Progenitor cell of endocrine pancreas (in vitro differentiated cells): ENCODE results near the gene GCN1. TPM values are rescaled to one million over a fixed set of nuclear protein-coding genes. Genes with fewer than 3 reads are reported as not detected.

ENCODE experiments used
- DNase-seq: peaks from one replicate; pipeline ENCODE4 v3.0.0; 2021; ENCODE audit warnings: low spot score; ENCODE audit not compliant: unreplicated experiment
- H3K27ac Mint-ChIP-seq: 2 replicates; pipeline ENCODE4 v1.8.0; 2021; ENCODE audit warnings: mild to moderate bottlenecking, moderate library complexity, mixed read lengths
- H3K27me3 Mint-ChIP-seq: 2 replicates; pipeline ENCODE4 v1.8.0; 2021; ENCODE audit warnings: mixed read lengths
- H3K36me3 Mint-ChIP-seq: 2 replicates; pipeline ENCODE4 v1.8.0; 2022; ENCODE audit warnings: mixed read lengths; ENCODE audit not compliant: insufficient read depth
- H3K4me1 Mint-ChIP-seq: 2 replicates; pipeline ENCODE4 v1.8.0; 2021; ENCODE audit warnings: low read depth, mixed read lengths
- H3K4me3 Mint-ChIP-seq: 2 replicates; pipeline ENCODE4 v1.8.0; 2021; ENCODE audit warnings: low read depth, mild to moderate bottlenecking, moderate library complexity, mixed read lengths
- H3K9me3 Mint-ChIP-seq: 2 replicates; pipeline ENCODE4 v1.8.0; 2021; ENCODE audit warnings: low read depth, mixed read lengths
- total RNA-seq: library from RNA; stranded (reverse); gene quantifications from 2 replicates; pipeline ENCODE4 v1.2.1, GENCODE V29; 2021
- TF ChIP-seq, protein P1 (sequence below): fragments of 200-600 bp; sonication (generic); IDR thresholded peaks from one replicate; pipeline ENCODE4 v1.5.0; 2021; ENCODE audit warnings: antibody characterized with exemption, mild to moderate bottlenecking; ENCODE audit not compliant: unreplicated experiment

Gene GCN1
- total RNA-seq, 1 donor from 2014 or later = 117 TPM

DNA sequence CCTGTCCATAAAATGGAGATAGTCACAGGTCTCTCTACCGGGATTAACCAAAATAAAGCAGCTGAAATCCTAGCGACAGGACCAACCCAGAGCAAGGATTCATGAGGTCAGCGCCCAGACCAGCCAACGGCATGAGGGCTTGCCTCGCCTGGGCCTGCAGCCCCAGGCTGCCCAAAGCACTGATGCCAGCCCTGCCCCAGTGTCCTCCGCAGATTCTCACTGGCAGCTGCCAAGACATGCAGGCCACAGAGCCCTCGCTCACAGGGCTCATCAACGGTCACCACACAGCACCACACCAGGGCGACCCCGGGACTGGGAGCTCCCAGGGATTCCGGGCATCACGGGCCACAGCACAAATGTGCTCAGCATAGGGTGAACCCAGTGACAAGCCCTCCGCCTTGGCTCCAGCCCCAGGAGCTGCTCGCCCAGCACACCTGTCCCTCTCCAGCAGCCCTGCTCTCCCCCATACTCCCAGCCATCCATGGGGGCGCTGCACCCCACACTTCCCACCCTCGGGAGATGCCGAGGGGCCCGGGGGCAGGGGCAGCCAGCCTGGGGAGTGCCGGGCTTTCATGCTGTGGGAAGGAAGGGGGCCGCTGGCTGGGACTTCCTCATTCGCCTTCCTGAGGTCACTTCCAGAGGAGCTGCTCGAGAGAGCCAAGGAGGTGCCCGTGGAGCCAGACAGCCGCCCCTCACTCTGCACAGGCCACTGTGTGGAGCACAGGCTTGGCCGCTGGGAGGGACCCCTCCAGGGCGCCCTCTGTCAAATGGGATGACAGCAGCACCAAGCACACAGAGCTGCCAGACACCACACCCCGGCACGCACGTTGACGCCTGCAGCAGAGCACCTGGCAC, 92.1 kb downstream of the GCN1 start:
- H3K27ac Mint-ChIP-seq = no peak overlapping the region

DNA sequence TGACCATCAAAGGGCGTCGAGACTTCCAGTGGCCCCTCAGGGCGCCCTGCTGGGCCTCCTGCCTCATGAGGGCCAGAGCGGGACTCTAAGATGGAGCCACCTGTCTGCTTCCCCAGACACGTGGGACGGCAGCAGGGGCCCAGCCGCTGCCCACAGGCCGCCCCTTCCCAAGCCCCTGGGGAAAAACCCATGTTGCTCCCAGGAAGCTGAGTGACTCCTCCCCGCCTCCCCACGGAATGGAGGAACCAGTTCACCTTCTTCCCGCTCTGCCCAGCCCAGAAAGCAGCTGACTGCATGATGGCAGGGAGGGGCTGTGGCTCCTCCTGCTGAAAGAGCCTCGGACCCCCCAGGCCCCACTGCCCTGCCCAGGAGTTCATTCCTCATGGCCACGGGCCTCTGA, 92.9 kb downstream of the GCN1 start:
- no peaks in the 10 kb centered on the region for H3K27me3 Mint-ChIP-seq
- DNase-seq = no peak
- H3K9me3 Mint-ChIP-seq = no peaks in the 10 kb centered on the region
- peaks cover 2% of the 10 kb centered on the region for H3K4me1 Mint-ChIP-seq
- no peak overlapping the region for H3K4me3 Mint-ChIP-seq
- H3K36me3 Mint-ChIP-seq = peaks cover 2% of the 10 kb centered on the region
- TF ChIP-seq, protein P1, sequence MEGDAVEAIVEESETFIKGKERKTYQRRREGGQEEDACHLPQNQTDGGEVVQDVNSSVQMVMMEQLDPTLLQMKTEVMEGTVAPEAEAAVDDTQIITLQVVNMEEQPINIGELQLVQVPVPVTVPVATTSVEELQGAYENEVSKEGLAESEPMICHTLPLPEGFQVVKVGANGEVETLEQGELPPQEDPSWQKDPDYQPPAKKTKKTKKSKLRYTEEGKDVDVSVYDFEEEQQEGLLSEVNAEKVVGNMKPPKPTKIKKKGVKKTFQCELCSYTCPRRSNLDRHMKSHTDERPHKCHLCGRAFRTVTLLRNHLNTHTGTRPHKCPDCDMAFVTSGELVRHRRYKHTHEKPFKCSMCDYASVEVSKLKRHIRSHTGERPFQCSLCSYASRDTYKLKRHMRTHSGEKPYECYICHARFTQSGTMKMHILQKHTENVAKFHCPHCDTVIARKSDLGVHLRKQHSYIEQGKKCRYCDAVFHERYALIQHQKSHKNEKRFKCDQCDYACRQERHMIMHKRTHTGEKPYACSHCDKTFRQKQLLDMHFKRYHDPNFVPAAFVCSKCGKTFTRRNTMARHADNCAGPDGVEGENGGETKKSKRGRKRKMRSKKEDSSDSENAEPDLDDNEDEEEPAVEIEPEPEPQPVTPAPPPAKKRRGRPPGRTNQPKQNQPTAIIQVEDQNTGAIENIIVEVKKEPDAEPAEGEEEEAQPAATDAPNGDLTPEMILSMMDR = no peak
- peak overlapping the region; percentile 90 for H3K27ac Mint-ChIP-seq

More for the DNA sequence above, 92.1 kb downstream of the GCN1 start:
- Mint-ChIP-seq H3K4me1 (peaks cover 2% of the 10 kb centered on the region), H3K27me3 (no peaks in the 10 kb centered on the region), H3K36me3 (peaks cover 2% of the 10 kb centered on the region), H3K4me3 (no peak overlapping the region), H3K9me3 (no peaks in the 10 kb centered on the region)
- TF ChIP-seq, protein P1 = no peak
- DNase-seq = no peak

DNA sequence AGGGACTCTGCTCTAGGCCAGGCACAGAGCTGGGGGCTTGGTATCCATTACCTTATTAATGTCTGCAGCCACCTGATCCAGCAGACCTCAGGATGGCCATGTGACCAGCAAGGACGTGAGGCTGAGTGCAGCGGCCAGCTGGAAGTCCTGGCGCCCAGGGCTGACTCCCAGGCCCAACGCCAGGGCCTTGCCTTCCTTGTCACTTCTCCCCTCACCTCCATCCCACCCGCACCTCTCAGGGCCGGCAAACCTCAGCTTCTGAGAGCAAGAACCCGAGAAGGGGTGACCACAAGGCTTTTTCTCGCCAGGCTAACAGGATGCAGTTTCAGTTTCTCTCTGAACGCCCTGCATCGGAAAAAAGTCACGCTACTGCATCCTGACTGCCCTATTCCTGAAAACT, 93.3 kb downstream of the GCN1 start:
- peaks cover 3% of the 10 kb centered on the region for H3K36me3 Mint-ChIP-seq
- H3K4me1 Mint-ChIP-seq = peaks cover 2% of the 10 kb centered on the region
- no peak overlapping the region for H3K4me3 Mint-ChIP-seq
- no peak for DNase-seq
- H3K27me3 Mint-ChIP-seq = no peaks in the 10 kb centered on the region
- peak overlapping the region; percentile 90 for H3K27ac Mint-ChIP-seq
- H3K9me3 Mint-ChIP-seq = no peaks in the 10 kb centered on the region
- TF ChIP-seq, protein P1 = no peak

DNA sequence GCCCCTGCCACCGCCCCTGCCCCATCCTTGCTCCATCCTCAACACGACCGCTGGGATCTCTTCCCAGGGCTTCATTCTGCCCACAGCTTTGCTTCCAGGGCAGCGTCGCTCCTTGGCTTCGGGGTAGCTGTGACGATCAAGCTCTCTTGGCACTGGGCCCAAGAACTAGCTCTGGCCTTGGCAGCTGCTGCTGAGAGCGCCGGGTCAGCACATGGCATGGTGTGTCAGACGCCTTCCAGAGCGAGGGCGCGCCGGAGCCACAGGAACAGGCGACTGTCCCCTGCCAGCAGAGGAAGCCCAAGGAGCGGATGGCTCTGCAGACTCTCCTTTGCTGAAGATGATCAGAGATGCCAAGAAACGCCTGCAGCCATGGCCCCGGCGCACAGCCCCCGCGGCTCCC, 93.9 kb downstream of the GCN1 start:
- peaks cover 2% of the 10 kb centered on the region for H3K4me1 Mint-ChIP-seq
- no peaks in the 10 kb centered on the region for H3K9me3 Mint-ChIP-seq
- H3K4me3 Mint-ChIP-seq = no peak overlapping the region
- no peaks in the 10 kb centered on the region for H3K27me3 Mint-ChIP-seq
- peaks cover 2% of the 10 kb centered on the region for H3K36me3 Mint-ChIP-seq
- TF ChIP-seq, protein P1 = no peak
- H3K27ac Mint-ChIP-seq = no peak overlapping the region
- DNase-seq = no peak

DNA sequence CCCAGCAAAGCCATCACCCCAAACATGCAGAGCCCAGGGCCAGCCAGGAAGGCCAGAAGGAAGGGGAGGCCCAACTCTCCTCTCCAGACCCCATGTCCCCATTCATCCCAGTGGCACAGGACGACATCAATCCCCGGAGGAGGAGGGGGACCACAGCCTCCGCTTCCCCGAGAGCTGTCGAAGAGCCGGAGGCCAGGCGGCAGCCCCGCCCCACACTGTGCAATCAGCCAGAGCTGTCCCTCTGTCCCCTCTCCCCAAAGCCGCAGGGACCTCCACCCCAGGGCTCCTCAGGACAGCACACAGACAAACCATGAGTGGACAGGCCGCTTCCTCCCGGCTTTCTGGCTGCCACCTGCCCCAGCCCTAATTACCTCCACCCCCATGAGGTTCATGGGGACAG, 94.8 kb downstream of the GCN1 start:
- Mint-ChIP-seq H3K27ac (peak overlapping the region; percentile 62), H3K27me3 (no peaks in the 10 kb centered on the region), H3K4me1 (no peaks in the 10 kb centered on the region), H3K36me3 (peaks cover 2% of the 10 kb centered on the region), H3K4me3 (no peak overlapping the region), H3K9me3 (no peaks in the 10 kb centered on the region)
- TF ChIP-seq, protein P1 = no peak
- no peak for DNase-seq
